H54 (cell line): ENCODE results near the gene SUPV3L1.
A peak's percentile ranks its signal among the peaks of the same experiment; 100 is the strongest.

ENCODE experiments used
- DNase-seq: peaks from one replicate; pipeline ENCODE4 v3.0.0; 2011; ENCODE audit warnings: low spot score, mixed read lengths; ENCODE audit not compliant: insufficient read length
- FAIRE-seq: peaks from 3 replicates; lab custom pipeline; 2011; peaks lifted over from hg19 to GRCh38; lab: Jason Lieb, UNC
- POLR2A ChIP-seq: IDR thresholded peaks from 2 replicates; pipeline ENCODE4 v1.6.1; 2011; ENCODE audit warnings: low read depth, mild to moderate bottlenecking, low read length

SUPV3L1 gene

GRCh38 chr10:69214666-69215131 is 34.7 kb downstream of the SUPV3L1 start:
- FAIRE-seq (no peak), DNase-seq (no peak)
- TF ChIP-seq POLR2A, result no peak

GRCh38 chr10:69215405-69216171 is 35.6 kb downstream of the SUPV3L1 start:
- TF ChIP-seq POLR2A, result no peak
- DNase-seq (no peak), FAIRE-seq (no peak)

GRCh38 chr10:69216577-69217118 is 36.6 kb downstream of the SUPV3L1 start:
- FAIRE-seq (no peak), DNase-seq (no peak)
- TF ChIP-seq POLR2A, result no peak

- FAIRE-seq (peak; percentile 23), DNase-seq (peak; percentile 21)
- no peak for TF ChIP-seq POLR2A
Measured at GRCh38 chr10:69217119-69217754, 37.2 kb downstream of the SUPV3L1 start.

GRCh38 chr10:69218831-69219230 is 38.8 kb downstream of the SUPV3L1 start:
- no peak for TF ChIP-seq POLR2A
- DNase-seq, result no peak
- no peak for FAIRE-seq

- DNase-seq, result no peak
- FAIRE-seq, result no peak
- TF ChIP-seq POLR2A, result no peak
Measured at GRCh38 chr10:69220041-69220451, 40.0 kb downstream of the SUPV3L1 start, which contains the start of gene HKDC1. Gene HKDC1 (plus strand): TSS chr10:69220332. CDS start chr10:69220436, 104 bp downstream.

GRCh38 chr10:69220507-69220906 is 40.5 kb downstream of the SUPV3L1 start:
- DNase-seq (no peak), FAIRE-seq (no peak)
- TF ChIP-seq POLR2A, result no peak

GRCh38 chr10:69222157-69223027 is 42.4 kb downstream of the SUPV3L1 start:
- FAIRE-seq, result peak; percentile 91
- no peak for TF ChIP-seq POLR2A
- DNase-seq, result peak; percentile 68

GRCh38 chr10:69223028-69223342 is 43.0 kb downstream of the SUPV3L1 start:
- DNase-seq, result no peak
- no peak for FAIRE-seq
- TF ChIP-seq POLR2A, result no peak

- FAIRE-seq (no peak), DNase-seq (no peak)
- TF ChIP-seq POLR2A, result no peak
Measured at GRCh38 chr10:69224862-69225657, 45.0 kb downstream of the SUPV3L1 start.

- no peak for TF ChIP-seq POLR2A
- FAIRE-seq (no peak), DNase-seq (no peak)
Measured at GRCh38 chr10:69225681-69226080, 45.6 kb downstream of the SUPV3L1 start.

- FAIRE-seq (no peak), DNase-seq (no peak)
- no peak for TF ChIP-seq POLR2A
Measured at GRCh38 chr10:69226919-69227450, 47.0 kb downstream of the SUPV3L1 start.

GRCh38 chr10:69228151-69228550 is 48.1 kb downstream of the SUPV3L1 start:
- FAIRE-seq, result no peak
- DNase-seq, result no peak
- TF ChIP-seq POLR2A, result no peak

- DNase-seq (no peak), FAIRE-seq (no peak)
- TF ChIP-seq POLR2A, result no peak
Measured at GRCh38 chr10:69229616-69229916, 49.5 kb downstream of the SUPV3L1 start.
